ENCODE results near the gene DPY19L2. TPM values are rescaled to one million over a fixed set of nuclear protein-coding genes. Genes with fewer than 3 reads are reported as not detected.
"Not testable (repeated sequence)": the region's sequence is repeated elsewhere in the genome, so short reads cannot be mapped to it uniquely, and the experiment has no call there.

DPY19L2 gene
- 6.7 to 8.9 TPM (median 6.9 TPM) in 3 replicates for total RNA-seq
- long read RNA-seq, partial matches to known transcripts = 3 of 7 reads
- long read RNA-seq, other reads (novel, unspliced or antisense) = 4 of 7 reads

DNA sequence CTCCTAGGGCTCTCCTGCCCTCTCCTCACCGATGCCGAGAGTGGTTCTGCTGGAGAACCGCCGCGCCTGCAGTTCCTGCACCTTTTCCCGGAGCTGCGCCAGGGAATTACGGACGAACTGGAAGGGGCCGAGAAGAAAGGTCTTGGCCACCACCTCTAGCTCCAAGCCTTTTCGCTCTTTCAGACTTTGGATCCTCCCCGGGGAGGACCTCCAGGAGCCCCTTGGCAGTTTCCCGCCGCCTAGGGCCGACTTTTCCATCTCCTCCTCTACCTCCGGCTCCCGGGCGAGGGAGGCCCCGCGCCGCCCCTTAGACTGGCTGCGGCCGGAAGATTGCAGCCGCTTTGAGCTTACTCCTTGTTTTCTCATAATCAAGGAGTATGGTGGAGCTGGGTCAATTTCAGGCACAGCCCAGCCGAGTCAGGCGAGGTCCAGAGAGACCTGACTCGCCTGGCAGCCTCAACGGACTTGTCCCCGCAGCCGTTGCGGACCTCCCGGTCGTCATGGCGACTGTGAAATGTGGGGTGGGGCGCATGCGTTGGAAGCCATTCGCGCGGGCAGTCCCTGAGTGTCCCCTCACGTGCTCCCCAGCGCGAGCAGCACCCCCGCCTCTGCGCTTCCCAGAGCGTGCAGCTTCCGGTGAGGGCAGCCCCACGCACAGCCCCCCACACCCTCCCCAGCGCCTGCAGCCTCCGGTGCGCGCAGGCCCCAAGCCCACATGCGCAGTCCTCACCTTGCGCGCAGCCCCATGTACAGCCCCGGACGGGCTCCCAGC lies at the start of gene DPY19L2:
Gene DPY19L2 (minus strand): TSS at position 466 of the 772 bp plus-strand sequence. CDS start 100 bp downstream, at position 366.
- Mint-ChIP-seq H3K4me3 (ENCODE audit: unreplicated experiment) (peak within 1 kb of the TSS; percentile 91), H3K4me1 (ENCODE audit: low read depth) (peaks cover 13% of the 10 kb centered on the region), H3K9me3 (ENCODE audit: low read depth) (no peaks in the 10 kb centered on the region), H3K27ac (ENCODE audit: unreplicated experiment) (peak within 1 kb of the TSS; percentile 75), H3K27me3 (ENCODE audit: low read depth) (no peaks in the 10 kb centered on the region), H3K36me3 (ENCODE audit: low read depth) (no peaks in the 10 kb centered on the region)
- DNase-seq (ENCODE audit: low spot score) = peak; percentile 90
- TF ChIP-seq, protein P1, sequence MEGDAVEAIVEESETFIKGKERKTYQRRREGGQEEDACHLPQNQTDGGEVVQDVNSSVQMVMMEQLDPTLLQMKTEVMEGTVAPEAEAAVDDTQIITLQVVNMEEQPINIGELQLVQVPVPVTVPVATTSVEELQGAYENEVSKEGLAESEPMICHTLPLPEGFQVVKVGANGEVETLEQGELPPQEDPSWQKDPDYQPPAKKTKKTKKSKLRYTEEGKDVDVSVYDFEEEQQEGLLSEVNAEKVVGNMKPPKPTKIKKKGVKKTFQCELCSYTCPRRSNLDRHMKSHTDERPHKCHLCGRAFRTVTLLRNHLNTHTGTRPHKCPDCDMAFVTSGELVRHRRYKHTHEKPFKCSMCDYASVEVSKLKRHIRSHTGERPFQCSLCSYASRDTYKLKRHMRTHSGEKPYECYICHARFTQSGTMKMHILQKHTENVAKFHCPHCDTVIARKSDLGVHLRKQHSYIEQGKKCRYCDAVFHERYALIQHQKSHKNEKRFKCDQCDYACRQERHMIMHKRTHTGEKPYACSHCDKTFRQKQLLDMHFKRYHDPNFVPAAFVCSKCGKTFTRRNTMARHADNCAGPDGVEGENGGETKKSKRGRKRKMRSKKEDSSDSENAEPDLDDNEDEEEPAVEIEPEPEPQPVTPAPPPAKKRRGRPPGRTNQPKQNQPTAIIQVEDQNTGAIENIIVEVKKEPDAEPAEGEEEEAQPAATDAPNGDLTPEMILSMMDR (IDR thresholded peaks at IDR 0.05) = peak; percentile 33

GRCh38 chr12:63716891-63717290 lies 48.6 kb upstream of the DPY19L2 start:
- not testable (repeated sequence) for H3K36me3 Mint-ChIP-seq (ENCODE audit: low read depth); H3K27me3 Mint-ChIP-seq (ENCODE audit: low read depth); H3K9me3 Mint-ChIP-seq (ENCODE audit: low read depth); H3K4me3 Mint-ChIP-seq (ENCODE audit: unreplicated experiment); DNase-seq (ENCODE audit: low spot score); H3K4me1 Mint-ChIP-seq (ENCODE audit: low read depth); H3K27ac Mint-ChIP-seq (ENCODE audit: unreplicated experiment)

GRCh38 chr12:63715107-63715625 lies 46.9 kb upstream of the DPY19L2 start:
- H3K4me3 Mint-ChIP-seq (ENCODE audit: unreplicated experiment); DNase-seq (ENCODE audit: low spot score); H3K9me3 Mint-ChIP-seq (ENCODE audit: low read depth); H3K4me1 Mint-ChIP-seq (ENCODE audit: low read depth); H3K36me3 Mint-ChIP-seq (ENCODE audit: low read depth); H3K27me3 Mint-ChIP-seq (ENCODE audit: low read depth); H3K27ac Mint-ChIP-seq (ENCODE audit: unreplicated experiment): not testable (repeated sequence)

GRCh38 chr12:63714409-63714808 lies 46.1 kb upstream of the DPY19L2 start:
- not testable (repeated sequence) for H3K4me3 Mint-ChIP-seq (ENCODE audit: unreplicated experiment); DNase-seq (ENCODE audit: low spot score); H3K27ac Mint-ChIP-seq (ENCODE audit: unreplicated experiment); H3K4me1 Mint-ChIP-seq (ENCODE audit: low read depth); H3K27me3 Mint-ChIP-seq (ENCODE audit: low read depth); H3K9me3 Mint-ChIP-seq (ENCODE audit: low read depth); H3K36me3 Mint-ChIP-seq (ENCODE audit: low read depth)

GRCh38 chr12:63713681-63714075 lies 45.4 kb upstream of the DPY19L2 start:
- not testable (repeated sequence) for H3K4me3 Mint-ChIP-seq (ENCODE audit: unreplicated experiment); H3K36me3 Mint-ChIP-seq (ENCODE audit: low read depth); DNase-seq (ENCODE audit: low spot score)

DNA sequence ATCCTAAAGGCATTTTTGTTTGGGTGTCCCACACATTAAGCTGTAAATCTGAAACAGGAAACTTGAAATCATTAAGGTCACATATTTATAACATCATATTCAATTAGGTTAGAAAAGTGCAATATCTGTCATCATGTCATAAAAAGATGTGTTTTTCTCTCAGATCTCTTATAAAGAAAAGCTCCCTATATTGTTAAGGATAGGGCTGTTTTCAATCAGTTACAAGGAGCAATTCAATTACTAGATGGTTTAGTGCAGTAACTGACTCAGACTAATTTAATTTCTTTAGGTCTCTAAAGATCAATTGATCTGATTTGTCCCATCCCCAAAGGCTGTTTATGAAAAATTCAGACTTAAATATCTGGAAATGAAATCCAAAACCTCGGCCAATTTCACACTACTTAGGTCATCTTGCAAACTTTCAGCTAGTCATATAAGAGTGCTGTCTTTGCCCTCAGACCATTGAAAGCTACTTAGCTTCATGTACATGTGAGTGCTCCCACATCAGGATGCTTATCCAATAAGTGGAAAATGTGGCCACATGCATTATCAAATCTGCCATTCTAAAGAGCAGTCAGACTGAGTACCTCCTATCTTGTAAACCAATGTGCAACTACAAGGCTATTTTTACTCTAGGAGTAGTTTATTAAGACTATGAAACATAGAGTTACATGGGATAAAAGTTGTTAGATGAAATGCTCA lies 44.8 kb upstream of the DPY19L2 start:
- not testable (repeated sequence) for H3K4me3 Mint-ChIP-seq (ENCODE audit: unreplicated experiment); H3K36me3 Mint-ChIP-seq (ENCODE audit: low read depth); H3K27ac Mint-ChIP-seq (ENCODE audit: unreplicated experiment); H3K27me3 Mint-ChIP-seq (ENCODE audit: low read depth); H3K9me3 Mint-ChIP-seq (ENCODE audit: low read depth); DNase-seq (ENCODE audit: low spot score); H3K4me1 Mint-ChIP-seq (ENCODE audit: low read depth)

More at GRCh38 chr12:63713681-63714075, 45.4 kb upstream of the DPY19L2 start:
- H3K9me3 Mint-ChIP-seq (ENCODE audit: low read depth); H3K27me3 Mint-ChIP-seq (ENCODE audit: low read depth); H3K4me1 Mint-ChIP-seq (ENCODE audit: low read depth); H3K27ac Mint-ChIP-seq (ENCODE audit: unreplicated experiment): not testable (repeated sequence)

DNA sequence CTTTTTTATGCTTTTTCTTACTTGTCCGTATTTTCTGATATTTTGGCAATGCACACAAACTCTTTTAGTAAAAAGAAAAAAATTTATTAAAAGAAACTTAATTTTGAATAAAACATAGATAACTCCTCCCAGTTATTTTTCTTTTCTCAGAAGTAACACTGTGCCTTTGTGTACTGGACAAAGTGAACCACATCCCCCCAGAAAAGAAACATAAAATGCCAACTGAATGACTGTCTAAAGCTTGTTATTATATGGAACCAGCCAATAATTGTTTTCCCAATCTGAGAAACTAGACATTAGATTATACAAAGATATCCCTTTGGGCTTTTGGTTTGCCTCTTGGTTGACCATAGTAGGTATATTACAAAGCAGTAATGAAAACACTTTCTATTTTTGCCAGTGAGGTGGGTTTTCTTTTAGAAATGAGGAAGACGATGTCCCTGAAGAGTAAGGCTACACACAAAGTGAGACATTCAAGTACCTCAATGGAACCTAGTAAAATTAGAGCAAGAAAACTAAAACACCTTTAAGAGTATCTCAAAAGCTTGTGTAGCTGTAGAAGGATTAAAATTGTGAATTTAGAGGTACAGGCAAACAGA lies 44.2 kb upstream of the DPY19L2 start:
- not testable (repeated sequence) for H3K27ac Mint-ChIP-seq (ENCODE audit: unreplicated experiment); H3K9me3 Mint-ChIP-seq (ENCODE audit: low read depth); H3K27me3 Mint-ChIP-seq (ENCODE audit: low read depth); H3K4me1 Mint-ChIP-seq (ENCODE audit: low read depth); DNase-seq (ENCODE audit: low spot score); H3K4me3 Mint-ChIP-seq (ENCODE audit: unreplicated experiment); H3K36me3 Mint-ChIP-seq (ENCODE audit: low read depth)

DNA sequence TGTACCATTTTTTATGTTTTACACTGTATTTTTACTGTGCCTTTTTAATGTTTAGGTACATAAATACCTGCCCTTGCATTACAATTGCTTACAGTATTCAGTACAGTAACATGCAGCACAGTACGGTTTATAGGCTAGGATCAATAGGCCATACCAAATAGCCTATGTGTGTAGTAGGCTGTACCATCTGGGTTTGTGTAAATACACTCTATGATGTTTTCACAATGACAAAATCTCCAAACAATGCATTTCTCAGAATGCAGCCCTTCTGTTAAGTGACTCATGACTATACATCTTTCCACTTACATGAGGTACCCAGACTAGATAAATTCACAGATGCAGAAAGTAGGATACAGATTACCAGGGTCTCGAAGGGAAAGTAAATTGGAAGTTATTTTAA lies 43.0 kb upstream of the DPY19L2 start:
- H3K4me1 Mint-ChIP-seq (ENCODE audit: low read depth); H3K27me3 Mint-ChIP-seq (ENCODE audit: low read depth); H3K27ac Mint-ChIP-seq (ENCODE audit: unreplicated experiment); H3K4me3 Mint-ChIP-seq (ENCODE audit: unreplicated experiment); H3K36me3 Mint-ChIP-seq (ENCODE audit: low read depth); DNase-seq (ENCODE audit: low spot score); H3K9me3 Mint-ChIP-seq (ENCODE audit: low read depth): not testable (repeated sequence)

All from chondrocyte (in vitro differentiated cells).